HG03025 (cell line): ENCODE results near the gene FCN2.

Experiments
- ATAC-seq: cut with Tn5 transposase; IDR thresholded peaks from one replicate; pipeline ENCODE4 v1.9.1; 2021; ENCODE audit warnings: mild to moderate bottlenecking, moderate library complexity; ENCODE audit not compliant: unreplicated experiment, low FRiP score

The FCN2 gene

DNA sequence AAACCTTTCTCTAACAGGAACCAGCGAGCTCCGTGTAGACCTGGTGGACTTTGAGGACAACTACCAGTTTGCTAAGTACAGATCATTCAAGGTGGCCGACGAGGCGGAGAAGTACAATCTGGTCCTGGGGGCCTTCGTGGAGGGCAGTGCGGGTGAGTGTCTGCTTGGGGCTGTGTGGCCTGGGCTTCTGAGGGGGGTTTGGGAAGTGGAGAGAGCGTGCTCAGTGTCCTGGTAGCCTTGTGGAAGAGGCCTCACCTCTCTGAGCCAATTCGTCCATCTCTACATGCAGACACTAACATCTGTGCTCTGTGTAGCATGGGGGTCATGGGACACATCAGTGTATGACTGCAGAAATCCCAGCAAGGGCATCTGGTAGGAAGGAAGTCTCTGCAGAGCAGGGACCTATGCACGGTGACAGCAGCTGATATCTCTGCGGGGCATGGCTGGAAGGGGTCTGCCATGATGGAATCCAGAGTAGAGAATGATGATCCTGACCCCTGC lies 5.9 kb downstream of the FCN2 start:
- no peak for ATAC-seq

DNA sequence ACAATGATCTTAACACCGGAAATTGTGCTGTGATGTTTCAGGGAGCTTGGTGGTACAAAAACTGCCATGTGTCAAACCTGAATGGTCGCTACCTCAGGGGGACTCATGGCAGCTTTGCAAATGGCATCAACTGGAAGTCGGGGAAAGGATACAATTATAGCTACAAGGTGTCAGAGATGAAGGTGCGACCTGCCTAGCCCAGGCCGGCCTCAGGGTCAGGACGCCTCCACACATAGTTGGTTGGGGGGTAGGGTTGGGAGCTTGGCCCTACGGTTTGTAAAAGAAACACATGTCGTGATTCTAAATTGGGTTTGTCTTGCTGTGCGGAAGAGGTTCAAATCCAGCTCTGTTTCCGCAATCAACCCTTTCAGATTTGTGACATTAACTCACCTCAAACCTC lies 6.6 kb downstream of the FCN2 start:
- no peak for ATAC-seq

DNA sequence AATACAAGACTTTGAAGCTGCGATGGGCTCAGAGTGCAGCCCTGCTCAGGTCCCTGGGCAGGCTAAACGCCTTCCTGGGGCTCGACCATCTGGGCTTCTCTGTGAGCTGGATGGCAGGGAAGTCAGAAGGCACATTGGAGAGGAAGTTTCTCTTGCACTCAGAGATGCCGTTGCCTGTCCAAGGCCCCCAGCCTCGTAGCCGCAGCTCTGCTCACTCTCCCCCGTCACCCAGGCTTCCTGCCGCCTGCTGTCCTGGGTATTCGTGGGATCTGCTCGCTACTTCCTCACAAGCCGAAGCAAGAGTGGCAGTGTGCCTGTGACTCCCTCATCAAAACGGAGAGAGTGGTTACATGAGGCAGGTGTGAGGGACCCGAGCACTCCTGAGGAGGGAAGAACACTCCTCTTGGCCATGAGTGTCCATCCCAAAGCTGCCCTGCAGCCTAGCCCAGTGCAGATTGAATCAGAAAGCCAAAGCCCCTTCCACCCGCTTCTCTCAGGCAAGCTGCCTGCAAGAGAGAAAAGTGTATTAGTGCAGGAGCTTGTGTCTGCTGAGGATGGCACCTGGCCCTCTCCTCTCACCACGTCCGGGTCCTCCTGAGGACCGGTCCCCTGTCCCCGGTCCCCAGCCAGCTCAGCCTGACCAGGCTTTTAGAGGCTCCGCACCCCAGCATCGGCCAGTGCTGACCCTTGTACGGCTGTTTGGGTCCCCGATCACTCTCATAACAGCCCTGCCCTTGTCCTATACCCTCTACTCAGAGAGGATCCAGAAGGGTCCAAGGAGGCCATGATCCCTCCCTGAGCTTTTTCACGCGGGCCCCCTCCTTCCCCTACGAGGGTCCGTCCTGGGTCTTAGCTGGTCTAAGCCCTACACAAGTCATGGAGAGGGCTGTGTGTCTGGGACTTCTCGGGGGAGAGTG lies 7.3 kb downstream of the FCN2 start:
- no peak for ATAC-seq

DNA sequence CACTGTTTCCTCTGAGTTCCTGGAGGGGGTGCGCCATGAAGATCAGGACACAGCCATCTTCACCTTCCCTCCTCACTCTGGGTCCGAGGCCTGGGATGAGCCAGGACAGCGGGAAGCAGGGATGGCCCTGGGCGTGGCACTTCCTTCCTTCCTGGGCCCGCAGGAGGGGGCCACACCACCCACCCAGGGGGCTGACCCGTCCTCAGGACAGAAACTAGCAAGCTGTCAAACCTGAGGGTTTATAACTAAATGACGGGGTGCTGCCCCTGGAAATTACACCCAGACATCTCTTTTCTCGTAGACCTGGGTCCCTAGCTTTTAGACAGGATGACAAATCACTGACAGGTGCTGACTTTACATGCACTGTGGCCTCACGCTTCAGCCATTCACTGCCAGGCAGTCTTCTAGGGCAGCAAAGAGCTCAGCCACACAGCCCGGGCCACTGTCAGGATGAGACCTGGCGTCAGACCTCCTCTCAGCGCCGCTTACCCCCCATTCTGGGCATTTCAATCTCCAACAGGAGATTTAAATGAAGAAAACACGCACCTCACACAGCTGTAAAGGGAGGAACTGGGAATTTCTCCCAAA lies 8.1 kb downstream of the FCN2 start:
- no peak for ATAC-seq

DNA sequence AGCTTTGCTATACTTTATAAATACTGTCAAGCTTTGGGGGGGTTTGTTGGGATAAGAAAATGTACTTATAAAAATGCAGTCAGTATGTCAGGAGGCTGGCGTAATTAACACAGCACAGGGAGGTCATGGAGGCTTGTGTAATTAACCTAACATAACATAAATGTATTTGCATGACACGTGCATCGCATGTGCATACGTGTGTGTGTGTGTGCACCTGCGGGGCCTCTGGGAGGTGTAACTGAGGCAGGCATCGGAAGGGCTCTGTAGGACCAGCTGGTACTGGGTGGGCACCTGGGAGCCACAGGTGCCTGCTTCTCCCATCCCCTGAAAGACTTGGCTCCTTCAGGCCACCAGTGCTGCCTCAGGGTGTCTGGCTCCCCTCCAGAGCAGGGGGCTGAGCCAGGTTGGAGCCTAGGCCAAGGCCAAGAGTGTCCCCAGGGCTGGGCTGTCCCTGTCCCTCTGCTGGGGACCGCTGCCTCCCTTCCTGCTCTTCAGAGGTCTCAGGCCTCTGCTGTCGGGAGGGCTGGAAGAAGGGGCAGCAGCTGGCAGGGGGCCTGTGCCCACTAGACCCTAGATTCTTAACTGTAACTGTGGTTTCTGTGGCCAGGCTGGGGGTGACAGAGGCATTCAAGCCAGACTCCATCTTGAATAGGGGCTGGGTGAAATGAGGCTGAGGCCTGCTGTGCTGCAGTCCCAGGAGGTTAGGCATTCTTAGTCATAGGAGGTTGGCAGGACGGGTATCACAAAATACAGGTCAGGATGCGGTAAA lies 9.0 kb downstream of the FCN2 start:
- ATAC-seq = no peak

DNA sequence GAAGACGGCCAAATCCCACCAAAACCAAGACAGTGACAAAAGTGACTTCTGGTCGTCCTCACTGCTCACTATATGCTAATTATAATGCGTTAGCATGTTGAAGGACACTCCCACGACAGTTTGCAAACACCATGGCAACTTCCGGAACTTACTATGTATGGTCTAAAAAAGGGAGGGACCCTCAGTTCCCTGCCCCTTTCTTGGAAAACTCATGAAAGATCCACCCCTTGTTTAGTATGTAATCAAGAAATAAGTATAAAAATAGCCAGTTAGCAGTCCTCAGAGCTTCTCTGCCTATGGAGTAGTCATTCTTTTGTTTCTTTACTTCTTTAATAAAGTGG lies 9.5 kb downstream of the FCN2 start:
- ATAC-seq = no peak

DNA sequence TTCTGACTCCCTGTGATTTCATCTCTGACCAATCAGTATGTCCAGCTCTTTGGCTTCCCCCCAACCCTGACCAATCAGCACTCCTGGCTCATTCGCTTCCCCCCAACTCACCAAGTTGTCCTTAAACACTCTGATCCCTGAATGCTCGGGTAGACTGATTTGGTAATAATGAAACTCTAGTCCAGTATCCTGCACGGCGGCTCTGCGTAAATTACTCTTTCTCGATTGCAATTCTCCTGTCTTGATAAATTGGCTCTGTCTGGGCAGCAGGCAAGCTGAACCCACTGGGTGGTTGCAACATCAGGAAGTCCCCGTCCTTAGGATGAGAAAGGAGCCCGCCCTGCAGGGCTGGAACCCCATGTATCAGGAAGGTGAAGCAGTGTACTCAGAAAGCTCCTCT lies 10.4 kb downstream of the FCN2 start:
- no peak for ATAC-seq

DNA sequence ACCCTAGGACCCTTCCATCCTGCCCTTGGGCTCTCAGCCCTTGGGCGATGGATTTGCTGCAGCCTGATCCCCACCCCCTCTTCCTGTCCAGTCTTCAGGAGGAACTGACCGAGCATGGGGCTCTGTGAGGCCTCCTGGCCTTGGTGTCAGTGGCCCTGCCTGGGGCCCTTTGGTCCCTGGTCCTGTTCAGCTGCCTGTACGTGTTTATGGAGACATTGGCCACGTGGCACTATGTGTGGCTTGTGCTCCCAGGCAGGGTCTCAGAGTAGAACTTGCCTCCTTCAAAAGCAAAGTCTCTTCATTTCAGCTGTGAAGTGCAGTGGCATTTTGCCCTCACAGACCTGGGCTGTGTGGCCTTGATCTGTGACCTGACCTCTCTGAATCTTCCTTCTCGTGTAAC lies 11.1 kb downstream of the FCN2 start:
- no peak for ATAC-seq

DNA sequence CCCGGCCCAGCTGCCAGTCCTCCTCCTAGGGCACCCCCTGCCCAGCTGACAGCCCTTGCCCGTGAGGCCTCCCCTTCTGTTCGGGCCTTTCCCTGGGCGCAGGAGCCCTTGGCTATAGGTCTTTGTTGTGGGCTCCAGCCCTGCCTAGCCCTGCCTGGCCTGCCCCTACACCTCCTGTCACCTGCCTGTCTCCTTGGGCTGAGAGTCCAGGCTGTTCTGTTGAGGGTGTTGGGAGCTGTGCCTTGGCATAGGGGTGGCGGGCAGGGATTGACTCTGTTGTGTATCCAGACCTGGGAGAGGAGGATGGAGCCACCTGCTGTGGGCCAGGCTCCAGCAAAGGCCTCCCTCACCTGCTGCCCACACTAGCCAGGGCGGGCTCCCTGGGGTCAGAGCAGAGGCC lies 11.6 kb downstream of the FCN2 start:
- ATAC-seq = no peak

DNA sequence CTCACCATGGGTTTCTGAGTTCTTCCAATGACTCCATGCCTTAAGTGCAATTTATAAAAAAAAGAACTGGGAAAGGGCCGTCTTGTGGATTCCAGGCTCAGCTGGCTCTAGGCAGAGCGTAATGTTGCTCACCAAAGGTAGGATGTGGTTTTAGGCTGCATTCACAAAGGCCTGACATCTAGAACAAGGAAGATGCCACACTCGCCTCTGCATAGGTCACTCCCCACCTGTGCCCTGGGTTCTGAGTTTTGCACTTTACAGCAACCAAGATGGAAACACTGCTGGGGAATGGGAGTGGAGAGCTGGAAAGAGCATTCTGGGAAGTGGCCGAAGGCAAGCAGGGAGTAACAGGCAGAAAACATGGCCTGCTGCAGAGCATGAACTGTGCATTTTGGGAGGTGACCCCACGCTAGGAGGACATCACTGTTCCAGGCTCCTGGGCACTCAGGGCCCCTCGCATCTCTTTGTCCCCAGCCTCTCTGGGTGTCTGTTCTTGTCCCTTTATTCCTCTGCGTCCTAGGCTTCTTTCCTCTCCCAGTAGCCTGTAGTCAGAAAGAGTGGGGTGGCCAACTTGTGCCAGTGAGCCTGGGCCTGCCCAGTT lies 12.3 kb downstream of the FCN2 start:
- ATAC-seq = no peak

DNA sequence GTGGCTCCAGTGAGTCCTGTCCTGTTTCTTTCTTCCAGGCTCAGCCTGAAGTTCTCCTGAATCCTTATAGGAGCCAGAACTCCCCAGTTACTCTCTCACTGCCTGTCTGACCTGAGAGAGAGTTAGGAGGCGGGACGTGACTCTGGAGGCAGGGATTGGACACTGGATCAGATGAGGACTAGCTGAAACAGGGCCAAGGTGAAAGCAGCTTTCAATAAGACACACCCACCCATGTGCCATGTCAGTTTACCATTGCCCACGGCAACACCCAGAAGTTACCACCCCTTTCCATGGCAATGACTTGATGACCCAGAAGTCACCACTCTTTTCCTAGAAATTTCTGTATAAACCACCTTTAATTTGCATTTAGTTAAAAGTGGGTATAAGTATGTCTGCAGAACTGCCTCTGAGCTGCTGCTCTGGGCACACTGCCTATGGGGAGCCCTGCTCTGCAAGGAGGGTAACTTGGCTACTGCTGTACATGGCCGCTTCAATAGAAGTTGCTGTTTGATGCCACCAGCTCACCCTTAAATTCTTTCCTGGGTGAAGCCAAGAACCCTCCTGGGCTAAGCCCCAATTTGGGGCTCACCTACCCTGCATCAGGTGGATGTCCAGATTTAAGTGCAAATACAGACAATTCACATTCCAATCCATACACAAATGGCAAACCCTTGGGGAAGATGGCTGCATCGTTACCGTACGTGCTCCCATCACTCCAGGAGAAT lies 13.7 kb downstream of the FCN2 start:
- no peak for ATAC-seq

DNA sequence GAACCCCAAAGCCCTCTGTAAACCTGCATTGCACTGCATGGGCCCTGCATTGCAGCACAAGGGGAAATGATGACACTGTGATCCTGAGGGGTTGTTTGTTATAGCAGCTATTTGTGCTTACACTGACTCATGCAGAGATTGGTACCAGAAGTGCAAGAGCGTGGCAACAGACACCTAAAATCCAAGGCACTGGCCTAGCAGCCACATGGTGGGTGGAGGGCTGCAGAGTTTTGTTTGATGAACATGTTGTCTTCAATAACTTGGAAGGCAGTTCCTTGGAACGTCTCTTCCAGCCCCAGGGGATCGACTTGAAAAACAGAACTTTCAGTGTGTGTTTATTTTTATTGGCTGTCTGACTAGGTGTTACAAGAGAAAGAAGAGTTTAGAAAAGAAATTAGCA lies 14.5 kb downstream of the FCN2 start:
- no peak for ATAC-seq

DNA sequence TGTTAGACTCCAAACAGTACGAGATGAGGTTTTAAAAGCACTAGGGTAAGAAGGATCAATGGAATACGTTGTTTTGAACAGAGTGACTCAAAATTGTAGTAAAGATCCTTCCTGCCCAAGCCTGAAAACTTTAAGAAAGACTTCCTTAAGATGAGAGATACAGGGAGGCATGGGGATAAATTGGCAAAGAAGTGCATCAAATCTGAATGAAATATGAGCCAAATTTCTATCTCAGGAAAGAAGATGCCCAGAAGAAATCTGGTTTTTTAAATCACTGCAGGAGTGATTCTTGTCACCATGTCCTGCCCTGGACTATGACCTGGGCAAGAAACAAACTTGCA lies 14.9 kb downstream of the FCN2 start:
- no peak for ATAC-seq

DNA sequence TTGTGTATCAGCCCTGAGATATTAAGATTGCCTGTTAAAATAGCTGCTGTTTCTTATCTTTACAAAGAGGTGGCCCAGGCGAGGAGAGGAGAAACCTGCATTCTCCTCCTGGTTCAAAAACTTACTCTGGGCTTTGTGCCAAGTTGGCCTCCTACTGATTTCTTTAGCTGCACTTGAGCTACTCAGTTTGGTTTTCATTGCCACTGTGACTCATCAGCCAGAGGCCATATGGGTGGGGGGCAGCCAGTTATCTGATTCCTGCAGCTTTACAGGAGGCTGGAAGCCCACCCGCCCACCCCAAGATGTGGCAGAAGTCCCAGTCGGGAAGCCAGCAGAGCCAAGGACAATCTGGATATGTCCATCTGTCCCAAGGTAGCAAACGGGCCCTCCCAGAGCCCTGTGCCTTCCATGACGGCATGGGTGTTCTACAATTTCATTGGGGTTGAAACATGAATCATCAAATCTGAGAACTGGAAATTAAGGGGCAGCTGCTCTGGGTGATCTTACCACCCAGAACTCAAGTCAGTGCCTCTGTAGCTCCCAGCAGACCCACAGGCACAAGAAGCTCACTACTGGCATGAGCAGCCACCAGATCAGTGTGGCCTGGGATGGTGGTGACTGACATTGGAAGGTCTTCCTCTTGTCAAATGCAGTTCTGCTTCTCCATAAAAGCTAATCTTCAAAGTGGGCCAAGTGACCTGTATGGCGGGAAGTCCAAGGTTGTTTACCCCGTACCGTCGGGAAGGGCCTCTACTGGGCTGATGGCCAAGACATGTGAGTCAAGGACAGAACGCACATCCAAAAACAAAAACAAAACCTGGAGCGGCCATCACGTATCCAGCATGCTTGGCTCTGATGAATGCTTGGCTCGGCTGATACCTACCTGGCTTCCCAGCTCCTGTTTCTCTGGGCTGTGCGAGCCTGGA lies 15.6 kb downstream of the FCN2 start:
- ATAC-seq = no peak

DNA sequence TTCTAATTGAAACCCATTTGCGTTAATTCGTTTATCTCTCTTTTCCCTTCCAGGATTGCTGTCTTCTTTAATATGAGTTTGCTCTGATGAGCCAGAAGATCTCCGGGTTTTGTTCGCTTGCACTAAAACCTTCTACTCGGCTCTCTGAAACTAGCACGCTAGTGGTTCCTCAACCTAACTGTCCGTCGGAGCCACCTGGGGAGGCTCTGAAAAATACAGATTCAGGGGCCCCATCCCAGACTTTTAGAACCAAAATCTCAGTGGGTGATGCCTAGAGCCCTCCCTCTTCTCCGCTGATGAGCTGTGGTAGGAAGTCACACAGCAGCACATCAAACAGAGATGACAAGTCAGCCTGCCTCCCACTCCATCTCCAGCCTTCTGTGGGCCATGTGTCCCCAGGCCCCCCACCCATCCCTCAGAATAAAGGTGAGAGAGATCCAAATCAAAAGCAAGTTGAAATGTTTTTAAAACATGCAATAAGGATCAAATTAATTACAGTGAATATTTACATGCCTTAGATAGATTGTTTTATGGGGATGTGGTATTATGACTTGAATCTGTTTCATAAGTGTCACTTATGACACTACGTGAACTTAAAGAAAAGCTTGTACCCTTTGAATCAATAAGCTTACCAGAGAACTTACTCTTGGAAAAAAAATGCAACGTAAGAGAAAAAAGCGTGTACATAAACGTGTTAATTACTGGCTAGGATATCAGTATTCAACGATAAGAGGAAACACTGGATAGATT lies 16.4 kb downstream of the FCN2 start:
- ATAC-seq = no peak

DNA sequence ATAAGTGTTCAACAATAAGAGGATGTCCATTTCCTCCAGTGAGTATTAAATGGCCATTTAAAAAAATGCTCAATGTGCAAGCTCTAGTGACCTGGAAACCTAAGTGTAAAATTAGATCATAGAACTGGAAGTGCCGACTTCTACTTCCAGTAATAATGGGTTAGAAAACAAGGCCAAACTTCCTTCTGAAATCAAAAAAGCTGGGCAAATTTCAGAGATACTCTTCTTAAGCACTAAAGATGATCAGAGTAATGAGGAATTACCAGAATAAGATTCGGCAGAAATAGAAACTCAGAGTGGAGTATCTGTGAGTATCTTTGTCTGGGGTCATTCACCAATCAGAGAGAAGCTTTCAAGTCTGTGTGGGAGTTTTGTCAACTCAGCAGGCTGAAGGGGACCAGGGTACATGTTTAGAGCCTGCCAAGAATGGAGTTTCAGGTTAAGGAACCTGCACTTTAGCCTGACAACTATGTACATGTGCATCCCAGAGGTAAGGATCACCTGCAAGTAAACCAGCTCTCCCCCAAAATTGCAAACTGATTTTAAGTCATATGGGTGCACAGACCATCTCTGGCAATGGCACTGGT lies 17.1 kb downstream of the FCN2 start:
- ATAC-seq = no peak

DNA sequence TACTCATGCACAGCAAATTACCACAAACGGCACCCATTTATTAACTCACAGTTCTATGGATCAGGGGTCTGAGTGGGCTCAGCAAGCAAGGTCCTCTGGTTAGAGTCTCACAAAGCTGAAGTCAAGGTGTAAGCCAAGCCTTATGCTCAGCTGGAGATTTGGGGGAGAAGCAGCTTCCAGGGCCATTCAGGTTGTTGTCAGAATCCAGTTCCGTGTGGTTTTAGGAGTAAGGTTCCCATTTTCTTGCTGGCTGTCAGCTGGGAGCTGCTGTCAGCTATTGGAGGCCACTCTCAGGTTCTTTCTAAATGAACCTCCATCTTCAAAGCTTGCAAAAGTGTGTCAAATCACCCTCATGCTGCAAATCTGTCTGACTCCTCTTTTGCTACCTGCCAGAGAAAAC lies 17.7 kb downstream of the FCN2 start:
- no peak for ATAC-seq

DNA sequence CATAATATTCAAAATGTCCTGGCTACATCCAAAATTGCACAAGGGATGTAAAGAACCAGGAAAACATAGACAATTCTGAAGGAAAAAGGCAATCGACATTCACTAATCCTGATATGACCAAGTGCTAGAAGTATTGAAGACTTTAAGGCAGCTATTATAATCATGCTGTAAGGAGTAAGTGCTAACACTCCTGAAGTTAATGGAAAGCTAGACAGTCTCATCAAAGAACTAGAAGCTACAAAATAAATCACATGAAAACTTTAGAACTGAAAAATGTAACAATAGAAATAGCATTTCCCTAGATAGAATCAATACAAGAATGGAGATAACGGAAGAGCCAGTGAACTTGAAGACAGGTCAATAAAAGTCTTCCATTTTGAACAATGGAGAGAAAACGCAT lies 18.6 kb downstream of the FCN2 start:
- no peak for ATAC-seq
